ENCODE measurements around the gene TRAK2. TPM values are rescaled to one million over a fixed set of nuclear protein-coding genes. Genes with fewer than 3 reads are reported as not detected.

The TRAK2 gene
- total RNA-seq, 3 donors from 2014 or later (not counting 1 experiment from before 2014, with no cell fraction given): 19.2 to 29.4 (median 26.2) TPM

GRCh38 chr2:201396595-201396994, 54.7 kb downstream of the TRAK2 start:
- 96% methylated on average over 8 of the region's 8 CpGs for WGBS (ENCODE audit: insufficient coverage)
- Mint-ChIP-seq H3K36me3 (peaks cover 25% of the 10 kb centered on the region), H3K9me3 (no peaks in the 10 kb centered on the region), H3K4me1 (no peaks in the 10 kb centered on the region), H3K4me3 (no peak overlapping the region), H3K27me3 (ENCODE audit: low read depth in 2 of 2) (no peaks in the 10 kb centered on the region), H3K27ac (no peak overlapping the region)
- intact Hi-C loops (cut with micrococcal nuclease): no loop called here
- Histone ChIP-seq H3K4me3 (ENCODE audit: low read length) (no peak overlapping the region), H3K27ac (ENCODE audit: low read length) (no peak overlapping the region), H3K4me1 (ENCODE audit: control insufficient read depth, insufficient read depth, low read length) (no peaks in the 10 kb centered on the region), H3K27me3 (ENCODE audit: control insufficient read depth, insufficient read depth, low read length) (no peaks in the 10 kb centered on the region), H3K9me3 (ENCODE audit: control insufficient read depth, insufficient read depth, low read length) (no peaks in the 10 kb centered on the region), H3K36me3 (ENCODE audit: control insufficient read depth, insufficient read depth, low read length) (peaks cover 66% of the 10 kb centered on the region)
- ATAC-seq: no peak
- TF ChIP-seq, protein P1, sequence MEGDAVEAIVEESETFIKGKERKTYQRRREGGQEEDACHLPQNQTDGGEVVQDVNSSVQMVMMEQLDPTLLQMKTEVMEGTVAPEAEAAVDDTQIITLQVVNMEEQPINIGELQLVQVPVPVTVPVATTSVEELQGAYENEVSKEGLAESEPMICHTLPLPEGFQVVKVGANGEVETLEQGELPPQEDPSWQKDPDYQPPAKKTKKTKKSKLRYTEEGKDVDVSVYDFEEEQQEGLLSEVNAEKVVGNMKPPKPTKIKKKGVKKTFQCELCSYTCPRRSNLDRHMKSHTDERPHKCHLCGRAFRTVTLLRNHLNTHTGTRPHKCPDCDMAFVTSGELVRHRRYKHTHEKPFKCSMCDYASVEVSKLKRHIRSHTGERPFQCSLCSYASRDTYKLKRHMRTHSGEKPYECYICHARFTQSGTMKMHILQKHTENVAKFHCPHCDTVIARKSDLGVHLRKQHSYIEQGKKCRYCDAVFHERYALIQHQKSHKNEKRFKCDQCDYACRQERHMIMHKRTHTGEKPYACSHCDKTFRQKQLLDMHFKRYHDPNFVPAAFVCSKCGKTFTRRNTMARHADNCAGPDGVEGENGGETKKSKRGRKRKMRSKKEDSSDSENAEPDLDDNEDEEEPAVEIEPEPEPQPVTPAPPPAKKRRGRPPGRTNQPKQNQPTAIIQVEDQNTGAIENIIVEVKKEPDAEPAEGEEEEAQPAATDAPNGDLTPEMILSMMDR (IDR thresholded peaks at IDR 0.05): no peak
- no peak for DNase-seq

- no peaks in the 10 kb centered on the region for H3K4me1 Mint-ChIP-seq
- H3K4me3 Mint-ChIP-seq: no peak overlapping the region
- ATAC-seq: no peak
- H3K27ac Mint-ChIP-seq: no peak overlapping the region
- no peak for DNase-seq
- intact Hi-C loops (cut with micrococcal nuclease): no loop called here
- TF ChIP-seq, protein P1 (IDR thresholded peaks at IDR 0.05): no peak
- Histone ChIP-seq H3K4me1 (ENCODE audit: control insufficient read depth, insufficient read depth, low read length) (no peaks in the 10 kb centered on the region), H3K27me3 (ENCODE audit: control insufficient read depth, insufficient read depth, low read length) (no peaks in the 10 kb centered on the region), H3K9me3 (ENCODE audit: control insufficient read depth, insufficient read depth, low read length) (no peaks in the 10 kb centered on the region), H3K4me3 (ENCODE audit: low read length) (no peak overlapping the region), H3K36me3 (ENCODE audit: control insufficient read depth, insufficient read depth, low read length) (peaks cover 59% of the 10 kb centered on the region), H3K27ac (ENCODE audit: low read length) (no peak overlapping the region)
- no peaks in the 10 kb centered on the region for H3K9me3 Mint-ChIP-seq
- no peaks in the 10 kb centered on the region for H3K27me3 Mint-ChIP-seq (ENCODE audit: low read depth in 2 of 2)
- 100% methylated on average over 1 of the region's 1 CpG for WGBS (ENCODE audit: insufficient coverage)
- H3K36me3 Mint-ChIP-seq: peaks cover 19% of the 10 kb centered on the region
These were observed 68.1 kb downstream of the TRAK2 start for GRCh38 chr2:201383136-201383535.

- DNase-seq (no peak), ATAC-seq (no peak)
- H3K4me3 ChIP-seq (ENCODE audit: low read length): no peak overlapping the region
- no peaks in the 10 kb centered on the region for H3K27me3 Mint-ChIP-seq (ENCODE audit: low read depth in 2 of 2)
- H3K4me1 ChIP-seq (ENCODE audit: control insufficient read depth, insufficient read depth, low read length): no peaks in the 10 kb centered on the region
- intact Hi-C loops (cut with micrococcal nuclease): no loop called here
- H3K4me3 Mint-ChIP-seq: no peak overlapping the region
- no peaks in the 10 kb centered on the region for H3K4me1 Mint-ChIP-seq
- H3K9me3 ChIP-seq (ENCODE audit: control insufficient read depth, insufficient read depth, low read length): no peaks in the 10 kb centered on the region
- no peaks in the 10 kb centered on the region for H3K27me3 ChIP-seq (ENCODE audit: control insufficient read depth, insufficient read depth, low read length)
- no peak overlapping the region for H3K27ac ChIP-seq (ENCODE audit: low read length)
- TF ChIP-seq, protein P1 (IDR thresholded peaks at IDR 0.05): no peak
- peaks cover 34% of the 10 kb centered on the region for H3K36me3 ChIP-seq (ENCODE audit: control insufficient read depth, insufficient read depth, low read length)
- H3K36me3 Mint-ChIP-seq: peaks cover 6% of the 10 kb centered on the region
- no peaks in the 10 kb centered on the region for H3K9me3 Mint-ChIP-seq
- WGBS (ENCODE audit: insufficient coverage): 98% methylated on average over 3 of the region's 5 CpGs
- H3K27ac Mint-ChIP-seq: no peak overlapping the region
These were observed 72.5 kb downstream of the TRAK2 start for GRCh38 chr2:201378496-201379397.
